ENCODE measurements around the gene TNKS1BP1.

The TNKS1BP1 gene

GRCh38 chr11:57327721-57328120 is 3.0 kb upstream of the TNKS1BP1 start:
- DNase-seq (ENCODE audit: low read depth) = no peak

- no peak for DNase-seq (ENCODE audit: low read depth)
Measured at GRCh38 chr11:57325735-57326048, 940 bp upstream of the TNKS1BP1 start.

GRCh38 chr11:57324154-57324885 is 432 bp downstream of the TNKS1BP1 start:
- DNase-seq (ENCODE audit: low read depth) = no peak

DNA sequence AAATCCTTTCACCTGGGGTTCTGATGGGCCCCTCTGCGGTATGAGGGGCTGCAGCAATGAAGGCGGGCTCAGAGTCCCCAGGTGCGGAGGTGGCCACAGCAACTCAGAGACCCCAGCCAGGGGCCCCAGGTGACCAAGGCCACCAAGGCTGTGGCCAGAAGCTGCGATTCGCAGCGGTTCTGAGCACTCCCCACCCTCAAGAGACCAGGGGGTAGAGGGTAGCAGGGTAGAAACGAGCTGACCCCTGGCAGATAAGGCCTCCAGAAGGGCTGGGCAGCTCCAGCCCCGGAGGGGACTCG is 948 bp downstream of the TNKS1BP1 start:
- DNase-seq (ENCODE audit: low read depth) = no peak

- DNase-seq (ENCODE audit: low read depth) = no peak
Measured at GRCh38 chr11:57323167-57323854, 1.4 kb downstream of the TNKS1BP1 start.

DNA sequence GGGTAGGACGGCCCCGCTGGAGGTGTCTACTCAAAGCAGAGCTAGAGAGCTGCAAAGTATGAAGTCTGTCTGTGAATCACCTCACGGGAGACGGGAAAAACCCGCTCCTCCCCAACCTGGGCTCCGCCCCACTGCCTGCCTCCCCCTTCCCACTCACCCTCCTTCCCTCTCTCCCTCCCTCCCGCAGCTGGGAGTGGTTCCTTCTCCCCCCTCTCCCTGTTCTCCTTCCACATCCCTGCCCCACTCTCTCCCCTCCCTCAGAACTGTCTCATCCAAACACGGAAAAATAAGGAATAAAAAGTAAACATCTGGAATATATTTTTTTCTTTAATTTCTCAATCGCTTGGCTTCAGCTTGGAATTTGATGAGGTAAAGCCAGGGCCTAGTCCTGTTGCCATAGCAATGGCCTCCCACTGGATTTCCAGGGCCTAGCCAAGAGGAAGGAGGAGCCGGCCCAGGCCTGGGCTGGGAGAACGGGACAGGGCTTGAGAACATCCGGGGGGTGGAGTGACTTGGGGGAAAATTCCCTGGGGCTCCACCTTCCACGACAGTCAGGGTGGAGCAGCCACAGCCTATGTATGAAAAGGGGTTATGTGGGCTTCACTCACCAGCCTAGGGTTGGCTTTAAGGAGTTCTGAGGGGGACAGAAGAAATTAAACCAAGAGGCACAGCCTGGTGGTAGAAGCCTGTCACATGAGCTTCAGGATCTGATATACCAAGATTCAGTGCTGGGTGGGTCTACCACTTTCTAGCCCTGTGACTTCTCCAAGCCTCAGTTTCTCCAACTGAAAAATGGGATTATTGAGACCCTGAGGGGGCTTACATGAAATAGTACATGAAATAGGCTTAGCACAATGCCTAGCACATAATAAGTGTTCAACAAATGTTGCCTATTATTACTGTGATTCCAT is 2.2 kb downstream of the TNKS1BP1 start:
- DNase-seq (ENCODE audit: low read depth) = no peak

DNA sequence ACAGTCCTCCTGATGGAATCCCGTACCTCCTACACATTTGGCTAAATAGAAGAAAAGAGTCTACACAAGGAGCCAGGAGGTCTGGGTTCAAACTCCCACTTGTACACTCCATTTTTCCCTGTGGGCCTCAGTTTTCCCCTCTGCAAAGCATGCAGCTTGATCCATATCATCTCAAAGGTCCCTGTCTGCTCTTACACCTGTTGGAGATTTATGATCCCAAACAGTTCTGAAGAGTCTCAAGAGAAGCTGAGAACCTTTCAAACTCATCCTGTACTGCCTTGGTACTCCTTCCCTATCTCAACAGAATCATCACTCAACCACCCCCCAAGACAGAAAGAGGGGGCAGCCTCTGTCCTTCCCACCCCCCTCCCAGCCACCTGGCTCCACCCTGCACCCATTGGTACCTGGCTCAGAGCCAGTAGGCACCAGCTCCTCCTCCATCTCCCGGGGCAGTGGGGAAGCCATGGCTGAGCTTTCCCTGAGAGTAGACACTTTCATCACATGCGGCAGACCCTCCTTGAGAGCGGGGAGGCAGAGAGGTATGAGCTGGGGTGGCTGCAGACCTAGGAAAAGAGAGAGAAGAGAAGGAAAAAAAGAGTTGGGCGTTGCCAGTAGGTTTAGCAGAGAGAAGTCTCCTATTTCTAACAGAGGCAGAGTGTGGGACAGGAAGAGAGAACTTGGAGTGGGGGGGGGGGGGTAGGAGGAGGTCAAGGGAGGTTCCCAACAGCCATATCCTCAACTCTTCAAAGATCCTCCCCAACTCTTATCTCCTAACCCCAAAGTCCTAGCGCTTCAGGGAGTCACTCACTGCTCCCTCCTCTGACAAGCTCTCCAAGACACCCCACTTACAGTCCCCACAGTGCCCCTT is 3.1 kb downstream of the TNKS1BP1 start:
- DNase-seq (ENCODE audit: low read depth) = no peak

- no peak for DNase-seq (ENCODE audit: low read depth)
Measured at GRCh38 chr11:57320719-57321387, 3.9 kb downstream of the TNKS1BP1 start.

GRCh38 chr11:57320067-57320718 is 4.6 kb downstream of the TNKS1BP1 start:
- DNase-seq (ENCODE audit: low read depth) = no peak

DNA sequence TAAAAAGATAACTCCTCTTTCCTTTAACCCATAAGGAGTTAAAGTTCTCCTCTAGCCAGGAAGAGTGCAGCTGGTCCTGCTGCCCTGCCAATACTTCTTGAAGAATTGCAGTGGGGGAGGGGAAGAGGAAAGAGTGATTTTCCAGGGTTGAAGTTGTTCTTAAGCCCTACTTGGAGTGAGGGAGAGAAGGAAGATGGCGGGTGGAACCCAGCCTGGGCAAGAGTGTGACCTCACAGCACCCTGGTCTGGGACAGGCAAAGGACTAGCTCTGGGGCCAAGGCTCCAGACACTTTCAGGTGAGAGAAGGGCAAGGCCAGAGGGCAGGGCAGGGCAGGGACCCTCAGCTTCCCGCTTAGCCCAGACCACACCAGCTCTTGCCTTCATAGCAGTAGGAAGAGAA is 6.6 kb downstream of the TNKS1BP1 start:
- no peak for DNase-seq (ENCODE audit: low read depth)

DNA sequence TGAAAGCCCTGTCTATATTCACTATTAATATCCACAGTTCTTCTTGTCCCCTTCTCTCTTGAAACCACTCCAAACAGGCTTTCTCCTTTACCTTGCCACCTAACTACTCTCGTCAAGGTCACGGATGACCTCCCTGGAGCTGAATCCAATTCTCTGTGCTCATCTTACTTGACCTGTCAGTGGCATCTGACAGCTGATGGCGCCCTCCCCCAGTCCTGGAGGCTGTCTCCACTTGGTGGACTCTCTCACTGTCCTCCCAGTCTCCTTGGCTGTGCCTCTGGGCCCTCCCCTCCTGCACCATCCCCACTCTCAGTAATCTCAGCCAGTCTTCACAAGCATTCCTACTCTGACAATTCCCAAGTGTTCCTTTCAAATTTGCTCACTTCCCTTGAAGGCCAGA is 8.7 kb downstream of the TNKS1BP1 start:
- DNase-seq (ENCODE audit: low read depth) = no peak

- DNase-seq (ENCODE audit: low read depth) = no peak
Measured at GRCh38 chr11:57315491-57315890, 9.3 kb downstream of the TNKS1BP1 start.

DNA sequence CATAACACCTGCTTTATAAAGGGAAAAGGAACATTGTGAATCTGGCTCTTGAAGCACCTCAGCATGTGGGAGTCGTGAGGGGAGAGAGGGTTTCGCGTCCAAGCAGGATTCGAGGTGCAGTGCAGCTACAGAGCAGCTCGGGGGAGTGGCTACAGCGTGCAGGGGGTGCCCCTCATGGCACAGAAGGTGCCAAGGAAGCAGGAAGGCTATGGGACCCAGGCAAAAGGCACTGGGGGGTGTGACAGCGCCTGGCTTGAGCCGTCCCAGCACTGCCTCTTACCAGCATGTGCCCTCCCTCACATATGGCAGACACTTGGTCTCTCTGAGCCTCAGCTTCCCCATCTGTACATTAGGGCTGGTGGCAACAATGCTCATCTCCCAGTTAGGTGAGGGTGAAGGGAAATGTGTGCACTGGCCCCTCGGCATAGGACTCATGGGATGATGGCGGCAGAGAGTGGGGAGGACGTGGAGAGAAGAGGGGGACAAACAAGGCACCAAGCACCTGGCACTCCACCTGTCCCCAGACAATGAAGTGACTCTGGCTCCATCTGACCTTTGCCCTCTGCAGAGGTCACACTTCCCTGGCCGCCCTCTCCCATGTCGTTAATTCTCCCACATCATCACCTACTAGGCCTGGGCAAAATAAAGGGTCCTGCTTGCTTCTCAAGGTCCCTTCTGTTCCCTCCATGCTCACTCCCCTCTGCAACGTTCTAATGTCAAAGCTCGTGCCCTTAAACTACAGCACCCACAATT is 10.4 kb downstream of the TNKS1BP1 start:
- DNase-seq (ENCODE audit: low read depth) = no peak

GRCh38 chr11:57313788-57314135 is 11.0 kb downstream of the TNKS1BP1 start:
- DNase-seq (ENCODE audit: low read depth) = no peak

GRCh38 chr11:57313071-57313787 is 11.5 kb downstream of the TNKS1BP1 start:
- no peak for DNase-seq (ENCODE audit: low read depth)

DNA sequence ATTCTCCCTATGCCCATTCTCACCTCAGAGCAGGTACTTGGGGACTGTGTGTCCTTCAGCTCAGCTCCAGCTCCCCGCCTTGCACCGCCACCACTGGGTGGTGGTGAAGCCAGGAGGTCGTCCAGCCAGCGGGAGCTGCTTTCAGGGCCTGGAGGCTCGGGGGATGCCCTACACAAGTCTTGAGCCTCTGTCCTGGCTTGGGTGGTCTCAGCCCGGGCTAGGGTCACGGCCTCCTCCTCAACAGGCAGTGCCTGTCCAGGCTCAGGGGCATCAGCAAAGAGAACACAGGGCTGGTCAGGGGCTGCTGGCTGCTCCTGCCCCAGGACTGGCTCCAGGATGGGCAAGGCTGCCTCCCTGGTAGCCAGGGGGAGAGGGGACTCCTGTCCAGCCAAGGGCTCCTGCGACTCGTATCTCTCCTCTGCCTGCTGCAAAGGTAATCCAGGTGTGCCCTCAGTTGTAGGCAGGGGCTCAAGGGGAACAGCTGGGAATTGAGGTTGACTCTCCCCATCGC is 12.2 kb downstream of the TNKS1BP1 start:
- DNase-seq (ENCODE audit: low read depth) = no peak

- no peak for DNase-seq (ENCODE audit: low read depth)
Measured at GRCh38 chr11:57311109-57311936, 13.4 kb downstream of the TNKS1BP1 start.

GRCh38 chr11:57310630-57311086 is 14.1 kb downstream of the TNKS1BP1 start:
- no peak for DNase-seq (ENCODE audit: low read depth)
